Measurements from ENCODE around the gene PRR19. TPM values are rescaled to one million over a fixed set of nuclear protein-coding genes. Genes with fewer than 3 reads are reported as not detected.
A peak's percentile ranks its signal among the peaks of the same experiment; 100 is the strongest.

Gene PRR19
- total and polyA plus RNA-seq, 10 of the 15 experiments (the other 5 are each of a cell fraction or from before 2014, with no cell fraction given), result 0.09 to 1.7 (median 0.73) TPM; not detected in 1

GRCh38 chr19:42279902-42280814 is 21.8 kb upstream of the PRR19 start (continued):
- TF ChIP-seq, protein P1, sequence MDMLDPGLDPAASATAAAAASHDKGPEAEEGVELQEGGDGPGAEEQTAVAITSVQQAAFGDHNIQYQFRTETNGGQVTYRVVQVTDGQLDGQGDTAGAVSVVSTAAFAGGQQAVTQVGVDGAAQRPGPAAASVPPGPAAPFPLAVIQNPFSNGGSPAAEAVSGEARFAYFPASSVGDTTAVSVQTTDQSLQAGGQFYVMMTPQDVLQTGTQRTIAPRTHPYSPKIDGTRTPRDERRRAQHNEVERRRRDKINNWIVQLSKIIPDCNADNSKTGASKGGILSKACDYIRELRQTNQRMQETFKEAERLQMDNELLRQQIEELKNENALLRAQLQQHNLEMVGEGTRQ (IDR thresholded peaks at IDR 0.05; ENCODE audit: borderline replicate concordance, low read depth, low read length), result no peak
- TF ChIP-seq SUZ12 (IDR thresholded peaks at IDR 0.05; ENCODE audit: unreplicated experiment) (no peak), RELB (IDR thresholded peaks at IDR 0.05; ENCODE audit: low read depth) (peak; percentile 61; the same call in 1 of the 2 replicates), SIN3A (IDR thresholded peaks at IDR 0.05; ENCODE audit: low read depth, low read length) (peak; percentile 12; the same call in 1 of the 2 replicates), CBFB (IDR thresholded peaks at IDR 0.05; ENCODE audit: low read depth) (peak; percentile 13; the same call in 1 of the 2 replicates), JUND (IDR thresholded peaks at IDR 0.05; ENCODE audit: low read depth, low read length) (no peak), BMI1 (IDR thresholded peaks at IDR 0.05; ENCODE audit: borderline replicate concordance) (no peak), POU2F2 (IDR thresholded peaks at IDR 0.05; ENCODE audit: borderline replicate concordance, low read depth, low read length) (no peak), SMAD1 (IDR thresholded peaks at IDR 0.05; ENCODE audit: low read depth, partially characterized antibody) (no peak), ATF7 (IDR thresholded peaks at IDR 0.05; ENCODE audit: low read depth) (no peak), IKZF1 (conservative IDR thresholded peaks at IDR 0.05) (peak; percentile 48), ZNF622 (IDR thresholded peaks at IDR 0.05) (no peak), YY1 (IDR thresholded peaks at IDR 0.05; ENCODE audit: low read depth, low read length) (peak; percentile 73)
- TF ChIP-seq, protein P2, sequence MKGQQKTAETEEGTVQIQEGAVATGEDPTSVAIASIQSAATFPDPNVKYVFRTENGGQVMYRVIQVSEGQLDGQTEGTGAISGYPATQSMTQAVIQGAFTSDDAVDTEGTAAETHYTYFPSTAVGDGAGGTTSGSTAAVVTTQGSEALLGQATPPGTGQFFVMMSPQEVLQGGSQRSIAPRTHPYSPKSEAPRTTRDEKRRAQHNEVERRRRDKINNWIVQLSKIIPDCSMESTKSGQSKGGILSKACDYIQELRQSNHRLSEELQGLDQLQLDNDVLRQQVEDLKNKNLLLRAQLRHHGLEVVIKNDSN (IDR thresholded peaks at IDR 0.05; ENCODE audit: borderline replicate concordance, extremely low read length, insufficient read depth, low read depth, low read length), result no peak

Data from GM12878 (cell line).